ENCODE data around the gene ATP9B. TPM values are rescaled to one million over a fixed set of nuclear protein-coding genes. Genes with fewer than 3 reads are reported as not detected.

The ATP9B gene
- total RNA-seq, 1 experiment from 2014 or later = 44.4 TPM

DNA sequence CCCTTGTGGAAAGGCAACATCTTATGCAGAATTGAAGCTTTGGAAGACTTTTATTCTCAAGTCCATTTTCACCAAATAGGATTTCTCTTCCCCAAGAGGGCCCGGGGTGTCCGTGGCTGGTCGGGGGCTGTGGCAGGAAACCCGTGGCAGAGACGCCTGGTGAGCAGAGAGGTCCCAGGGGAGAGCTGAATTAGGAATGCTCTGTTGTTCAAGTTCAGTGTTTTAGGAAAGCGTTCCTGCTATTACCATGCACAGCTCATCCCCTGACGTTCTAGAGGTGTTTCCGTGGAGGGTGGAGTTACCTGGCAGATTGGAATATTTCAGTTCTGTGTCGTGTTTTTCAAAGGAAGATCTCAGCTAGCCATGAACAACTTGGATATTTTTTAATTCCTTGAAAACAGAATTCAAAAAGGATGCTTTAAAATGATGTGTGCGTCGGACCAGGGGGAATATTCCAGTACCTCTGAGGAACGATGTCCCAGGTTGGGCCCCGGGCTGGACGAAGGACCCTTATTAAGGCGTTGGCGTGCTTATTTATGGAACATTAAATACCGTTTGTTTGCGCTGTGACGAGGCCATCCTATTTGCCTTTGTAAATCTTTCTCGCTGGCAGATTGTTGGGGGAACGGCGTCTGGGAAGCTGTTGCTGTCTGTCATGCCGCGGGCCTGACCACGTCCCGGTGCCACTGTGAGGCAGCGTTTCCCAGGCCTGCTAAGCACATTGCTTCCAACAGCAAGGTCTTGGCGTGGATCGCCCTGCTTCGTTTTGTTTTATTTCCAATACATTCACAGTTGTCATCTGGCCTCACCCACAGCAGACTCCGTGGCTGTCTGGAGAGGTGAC, 334.8 kb downstream of the ATP9B start:
- CTCF ChIA-PET = no interaction called here
- H3K4me3 ChIP-seq (ENCODE audit: low read depth in 2 of 2, low read length in 2 of 2) = no peak overlapping the region
- no peak; the same call in 1 of the 2 replicates for ATAC-seq

DNA sequence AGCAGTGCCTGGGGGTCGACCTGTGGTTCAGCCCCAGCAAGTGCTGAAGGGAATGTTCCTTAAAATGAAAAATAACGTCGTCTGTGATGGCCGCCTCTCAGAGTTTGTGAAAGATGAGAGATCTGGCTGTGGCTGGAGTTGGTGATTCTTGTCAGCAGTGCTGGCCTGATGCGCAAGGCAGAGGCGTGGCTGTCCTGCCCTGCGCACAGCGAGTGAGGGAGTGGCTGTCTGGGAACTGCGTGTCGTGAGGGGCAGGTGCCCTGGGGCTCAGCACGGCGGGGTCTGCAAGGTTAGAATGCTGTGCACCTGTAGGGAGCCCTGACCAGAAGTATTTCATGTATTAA, 335.3 kb downstream of the ATP9B start:
- peak overlapping the region; percentile 4; the same call in 1 of the 2 replicates for H3K27ac ChIP-seq (ENCODE audit: low read length)
- CTCF ChIA-PET = no interaction called here
- no peak overlapping the region for H3K4me3 ChIP-seq (ENCODE audit: low read depth in 2 of 2, low read length in 2 of 2)

More for the DNA sequence above, 334.8 kb downstream of the ATP9B start:
- no peaks in the 10 kb centered on the region for H3K27me3 ChIP-seq (ENCODE audit: control insufficient read depth, insufficient read depth, low read length)
- DNase-seq (ENCODE audit: low read depth, low spot score) = no peak
- H3K4me1 ChIP-seq (ENCODE audit: control insufficient read depth, insufficient read depth, low read length) = peaks cover 35% of the 10 kb centered on the region
- H3K9me3 ChIP-seq (ENCODE audit: control insufficient read depth, insufficient read depth, low read depth, low read length) = no peaks in the 10 kb centered on the region
- peak overlapping the region; percentile 4; the same call in 1 of the 2 replicates for H3K27ac ChIP-seq (ENCODE audit: low read length)
- no peak for TF ChIP-seq SIN3A (IDR thresholded peaks at IDR 0.05; ENCODE audit: borderline replicate concordance, insufficient read depth, low read depth, low read length)
- TF ChIP-seq POLR2AphosphoS5 (IDR thresholded peaks at IDR 0.05; ENCODE audit: low read depth, low read length) = no peak
- TF ChIP-seq, protein P1, sequence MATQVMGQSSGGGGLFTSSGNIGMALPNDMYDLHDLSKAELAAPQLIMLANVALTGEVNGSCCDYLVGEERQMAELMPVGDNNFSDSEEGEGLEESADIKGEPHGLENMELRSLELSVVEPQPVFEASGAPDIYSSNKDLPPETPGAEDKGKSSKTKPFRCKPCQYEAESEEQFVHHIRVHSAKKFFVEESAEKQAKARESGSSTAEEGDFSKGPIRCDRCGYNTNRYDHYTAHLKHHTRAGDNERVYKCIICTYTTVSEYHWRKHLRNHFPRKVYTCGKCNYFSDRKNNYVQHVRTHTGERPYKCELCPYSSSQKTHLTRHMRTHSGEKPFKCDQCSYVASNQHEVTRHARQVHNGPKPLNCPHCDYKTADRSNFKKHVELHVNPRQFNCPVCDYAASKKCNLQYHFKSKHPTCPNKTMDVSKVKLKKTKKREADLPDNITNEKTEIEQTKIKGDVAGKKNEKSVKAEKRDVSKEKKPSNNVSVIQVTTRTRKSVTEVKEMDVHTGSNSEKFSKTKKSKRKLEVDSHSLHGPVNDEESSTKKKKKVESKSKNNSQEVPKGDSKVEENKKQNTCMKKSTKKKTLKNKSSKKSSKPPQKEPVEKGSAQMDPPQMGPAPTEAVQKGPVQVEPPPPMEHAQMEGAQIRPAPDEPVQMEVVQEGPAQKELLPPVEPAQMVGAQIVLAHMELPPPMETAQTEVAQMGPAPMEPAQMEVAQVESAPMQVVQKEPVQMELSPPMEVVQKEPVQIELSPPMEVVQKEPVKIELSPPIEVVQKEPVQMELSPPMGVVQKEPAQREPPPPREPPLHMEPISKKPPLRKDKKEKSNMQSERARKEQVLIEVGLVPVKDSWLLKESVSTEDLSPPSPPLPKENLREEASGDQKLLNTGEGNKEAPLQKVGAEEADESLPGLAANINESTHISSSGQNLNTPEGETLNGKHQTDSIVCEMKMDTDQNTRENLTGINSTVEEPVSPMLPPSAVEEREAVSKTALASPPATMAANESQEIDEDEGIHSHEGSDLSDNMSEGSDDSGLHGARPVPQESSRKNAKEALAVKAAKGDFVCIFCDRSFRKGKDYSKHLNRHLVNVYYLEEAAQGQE (IDR thresholded peaks at IDR 0.05; ENCODE audit: insufficient read depth in 1 of 2, low read depth in 2 of 2, low read length in 1 of 2) = no peak
- TF ChIP-seq, protein P2, sequence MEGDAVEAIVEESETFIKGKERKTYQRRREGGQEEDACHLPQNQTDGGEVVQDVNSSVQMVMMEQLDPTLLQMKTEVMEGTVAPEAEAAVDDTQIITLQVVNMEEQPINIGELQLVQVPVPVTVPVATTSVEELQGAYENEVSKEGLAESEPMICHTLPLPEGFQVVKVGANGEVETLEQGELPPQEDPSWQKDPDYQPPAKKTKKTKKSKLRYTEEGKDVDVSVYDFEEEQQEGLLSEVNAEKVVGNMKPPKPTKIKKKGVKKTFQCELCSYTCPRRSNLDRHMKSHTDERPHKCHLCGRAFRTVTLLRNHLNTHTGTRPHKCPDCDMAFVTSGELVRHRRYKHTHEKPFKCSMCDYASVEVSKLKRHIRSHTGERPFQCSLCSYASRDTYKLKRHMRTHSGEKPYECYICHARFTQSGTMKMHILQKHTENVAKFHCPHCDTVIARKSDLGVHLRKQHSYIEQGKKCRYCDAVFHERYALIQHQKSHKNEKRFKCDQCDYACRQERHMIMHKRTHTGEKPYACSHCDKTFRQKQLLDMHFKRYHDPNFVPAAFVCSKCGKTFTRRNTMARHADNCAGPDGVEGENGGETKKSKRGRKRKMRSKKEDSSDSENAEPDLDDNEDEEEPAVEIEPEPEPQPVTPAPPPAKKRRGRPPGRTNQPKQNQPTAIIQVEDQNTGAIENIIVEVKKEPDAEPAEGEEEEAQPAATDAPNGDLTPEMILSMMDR (IDR thresholded peaks at IDR 0.05) = no peak
- no peak for TF ChIP-seq TCF7L2 (IDR thresholded peaks at IDR 0.05; ENCODE audit: low read depth, low read length)
- in situ Hi-C loops (cut with HindIII; ENCODE audit: low pct_unique_long_range_greater_than_20kb, low sequenced_read_pairs) (no loop called here), intact Hi-C loops (cut with micrococcal nuclease; ENCODE audit: unreplicated experiment) (no loop called here)
- H3K36me3 ChIP-seq (ENCODE audit: control insufficient read depth, insufficient read depth, low read length) = no peaks in the 10 kb centered on the region
- POLR2A ChIA-PET = interaction anchor here (0.7 kb wide), 1 partner anchor 20 kb away, joined by 3 read pairs; no protein-coding TSS in a partner anchor
- no TSS peak for BruUV-seq (replicated peaks)

More for the DNA sequence above, 335.3 kb downstream of the ATP9B start:
- H3K9me3 ChIP-seq (ENCODE audit: control insufficient read depth, insufficient read depth, low read depth, low read length) = no peaks in the 10 kb centered on the region
- no peak for DNase-seq (ENCODE audit: low read depth, low spot score)
- H3K4me1 ChIP-seq (ENCODE audit: control insufficient read depth, insufficient read depth, low read length) = peaks cover 30% of the 10 kb centered on the region
- intact Hi-C loops (cut with micrococcal nuclease; ENCODE audit: unreplicated experiment) (no loop called here), in situ Hi-C loops (cut with HindIII; ENCODE audit: low pct_unique_long_range_greater_than_20kb, low sequenced_read_pairs) (no loop called here)
- POLR2A ChIA-PET = no interaction called here
- H3K27me3 ChIP-seq (ENCODE audit: control insufficient read depth, insufficient read depth, low read length) = no peaks in the 10 kb centered on the region
- TF ChIP-seq TCF7L2 (IDR thresholded peaks at IDR 0.05; ENCODE audit: low read depth, low read length) (no peak), SIN3A (IDR thresholded peaks at IDR 0.05; ENCODE audit: borderline replicate concordance, insufficient read depth, low read depth, low read length) (no peak), POLR2AphosphoS5 (IDR thresholded peaks at IDR 0.05; ENCODE audit: low read depth, low read length) (no peak)
- TF ChIP-seq, protein P1 (IDR thresholded peaks at IDR 0.05; ENCODE audit: insufficient read depth in 1 of 2, low read depth in 2 of 2, low read length in 1 of 2) = 0 out of 4 replicates have a peak, but pooled peaks of 1 of the 2 experiments have one; percentile 13
- no peaks in the 10 kb centered on the region for H3K36me3 ChIP-seq (ENCODE audit: control insufficient read depth, insufficient read depth, low read length)
- peak; percentile 26; the same call in 1 of the 2 replicates for ATAC-seq
- BruUV-seq (replicated peaks) = no TSS peak

Data from Panc1 (cell line).